Measurements from ENCODE around the gene PRDM13.

DNA sequence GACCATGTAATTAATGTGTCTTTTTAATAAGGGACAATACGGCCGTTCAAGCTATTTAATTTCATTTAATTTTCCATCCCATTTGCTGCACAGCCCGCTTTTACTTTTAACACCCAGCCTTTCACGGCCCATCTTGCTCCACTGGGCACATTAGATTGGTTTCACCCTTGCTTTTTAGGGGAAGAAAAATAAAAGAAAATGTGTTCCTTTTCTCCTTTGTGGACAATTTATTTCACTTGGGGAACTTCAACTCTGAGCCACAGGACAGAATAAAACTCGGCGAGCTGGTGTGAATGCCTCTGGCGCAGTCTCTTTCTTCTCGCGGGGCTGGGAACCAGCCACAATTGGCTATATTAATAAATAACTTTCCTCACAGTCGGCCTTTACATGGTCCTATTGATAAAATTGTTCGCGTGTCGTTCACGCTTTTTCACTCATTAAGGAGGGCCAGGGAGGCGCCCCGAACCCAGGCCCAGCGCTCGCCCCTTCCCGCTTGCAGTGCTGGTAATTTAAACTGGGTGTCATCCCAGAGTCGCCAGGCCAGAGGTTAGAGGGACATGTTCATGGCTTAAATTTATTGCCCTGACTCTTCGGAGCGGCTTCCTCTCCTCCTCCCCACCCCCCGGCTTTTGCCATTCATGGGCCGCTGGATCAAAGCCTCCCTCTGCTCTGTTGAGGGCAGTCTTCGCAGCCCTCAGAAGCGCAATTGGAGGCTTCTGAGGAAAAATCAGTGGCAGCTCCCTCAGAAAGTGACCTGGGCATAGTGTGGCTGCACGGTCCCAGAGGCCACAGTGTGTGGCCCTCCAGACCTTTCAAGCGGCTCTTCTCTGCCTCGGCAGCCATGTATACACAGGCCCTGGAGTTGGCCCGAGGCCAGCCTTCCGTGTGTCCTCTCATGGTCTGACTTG is 2.2 kb upstream of the PRDM13 start:
- TF ChIP-seq EZH2 (optimal IDR thresholded peaks at IDR 0.05; ENCODE audit: low read depth, low read length), result no peak
- TF ChIP-seq, protein P1, sequence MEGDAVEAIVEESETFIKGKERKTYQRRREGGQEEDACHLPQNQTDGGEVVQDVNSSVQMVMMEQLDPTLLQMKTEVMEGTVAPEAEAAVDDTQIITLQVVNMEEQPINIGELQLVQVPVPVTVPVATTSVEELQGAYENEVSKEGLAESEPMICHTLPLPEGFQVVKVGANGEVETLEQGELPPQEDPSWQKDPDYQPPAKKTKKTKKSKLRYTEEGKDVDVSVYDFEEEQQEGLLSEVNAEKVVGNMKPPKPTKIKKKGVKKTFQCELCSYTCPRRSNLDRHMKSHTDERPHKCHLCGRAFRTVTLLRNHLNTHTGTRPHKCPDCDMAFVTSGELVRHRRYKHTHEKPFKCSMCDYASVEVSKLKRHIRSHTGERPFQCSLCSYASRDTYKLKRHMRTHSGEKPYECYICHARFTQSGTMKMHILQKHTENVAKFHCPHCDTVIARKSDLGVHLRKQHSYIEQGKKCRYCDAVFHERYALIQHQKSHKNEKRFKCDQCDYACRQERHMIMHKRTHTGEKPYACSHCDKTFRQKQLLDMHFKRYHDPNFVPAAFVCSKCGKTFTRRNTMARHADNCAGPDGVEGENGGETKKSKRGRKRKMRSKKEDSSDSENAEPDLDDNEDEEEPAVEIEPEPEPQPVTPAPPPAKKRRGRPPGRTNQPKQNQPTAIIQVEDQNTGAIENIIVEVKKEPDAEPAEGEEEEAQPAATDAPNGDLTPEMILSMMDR (IDR thresholded peaks at IDR 0.05; ENCODE audit: low read length), result no peak

All from MM.1S (cell line).